Measurements from ENCODE around the gene TRMT11. TPM values are rescaled to one million over a fixed set of nuclear protein-coding genes. Genes with fewer than 3 reads are reported as not detected.

The TRMT11 gene
- total and polyA plus RNA-seq, 10 of the 15 experiments (the other 5 are each of a cell fraction or from before 2014, with no cell fraction given), result 34.0 to 81.1 (median 43.7) TPM

GRCh38 chr6:125943528-125944433 lies 42.6 kb upstream of the TRMT11 start:
- Histone ChIP-seq H3K27ac (ENCODE audit: control insufficient read depth, insufficient read depth) (no peak overlapping the region), H3K27me3 (replicated peaks in 1 of 2; ENCODE audit: control insufficient read depth in 2 of 2, insufficient read depth in 2 of 2, low read length in 1 of 2) (no peaks in the 10 kb centered on the region), H3K4me1 (ENCODE audit: control insufficient read depth, insufficient read depth, low read length) (no peaks in the 10 kb centered on the region), H3K4me2 (ENCODE audit: control insufficient read depth, insufficient read depth) (no peak overlapping the region), H3K4me3 (no peak overlapping the region), H4K20me1 (ENCODE audit: control insufficient read depth, insufficient read depth) (no peaks in the 10 kb centered on the region), H3K79me2 (ENCODE audit: control insufficient read depth, insufficient read depth, low read length) (no peaks in the 10 kb centered on the region), H3K9ac (ENCODE audit: control insufficient read depth, insufficient read depth, low read length) (no peak overlapping the region), H2AFZ (ENCODE audit: control insufficient read depth, low read depth, low read length) (no peak overlapping the region), H3K36me3 (ENCODE audit: control insufficient read depth in 2 of 2, insufficient read depth in 2 of 2, low read length in 1 of 2) (no peaks in the 10 kb centered on the region), H3K9me3 (replicated peaks; ENCODE audit: control insufficient read depth, insufficient read depth, low read length) (no peaks in the 10 kb centered on the region)
- intact Hi-C loops (cut with micrococcal nuclease; ENCODE audit: unreplicated experiment), result no loop called here
- WGBS (ENCODE audit: insufficient coverage, insufficient replicate concordance, low lambda C conversion rate, missing lambda C conversion rate), result 28% methylated on average over 4 of the region's 4 CpGs
- DNase-seq (ENCODE audit: low read depth, low spot score), result no peak
- ATAC-seq, result no peak
- ChIA-PET SMC1A (ENCODE audit: uncharacterized antibody, unreplicated experiment) (interaction anchor here (0.6 to 1.4 kb wide), 5 partner anchors 9 to 181 kb away, joined by 3 read pairs; no protein-coding TSS in a partner anchor), POLR2A (no interaction called here), CTCF (interaction anchor here (0.9 to 3.1 kb wide), 4 partner anchors 10 to 87 kb away, joined by 3 to 10 read pairs (median 6); partner anchors contain the start of gene HINT3), RAD21 (ENCODE audit: unreplicated experiment) (interaction anchor here (0.9 to 1.6 kb wide), 2 partner anchors 10 to 152 kb away, joined by 3 to 6 read pairs; no protein-coding TSS in a partner anchor)
- in situ Hi-C loops (cut with MboI), result no loop called here
- BruUV-seq (replicated peaks), result no TSS peak
- TF ChIP-seq NFXL1 (IDR thresholded peaks at IDR 0.05; ENCODE audit: borderline replicate concordance) (no peak), POLR2AphosphoS2 (IDR thresholded peaks at IDR 0.05; ENCODE audit: low read depth, low read length) (no peak)
- no peak for FAIRE-seq

GRCh38 chr6:125944434-125944816 lies 41.9 kb upstream of the TRMT11 start:
- intact Hi-C loops (cut with micrococcal nuclease; ENCODE audit: unreplicated experiment), result no loop called here
- no peaks in the 10 kb centered on the region for H3K4me1 ChIP-seq (ENCODE audit: control insufficient read depth, insufficient read depth, low read length)
- TF ChIP-seq ASH2L (IDR thresholded peaks at IDR 0.05; ENCODE audit: borderline replicate concordance, low read depth) (no peak), ZNF384 (IDR thresholded peaks at IDR 0.05; ENCODE audit: borderline replicate concordance, low read depth, low read length) (no peak), FOXM1 (IDR thresholded peaks at IDR 0.05; ENCODE audit: low read depth, low read length) (no peak), SREBF1 (IDR thresholded peaks at IDR 0.05; ENCODE audit: low read length) (no peak)
- H3K27me3 ChIP-seq (replicated peaks in 1 of 2; ENCODE audit: control insufficient read depth in 2 of 2, insufficient read depth in 2 of 2, low read length in 1 of 2), result no peaks in the 10 kb centered on the region
- ChIA-PET CTCF (interaction anchor here (1.6 to 3.1 kb wide), 3 partner anchors 9 to 88 kb away, joined by 3 to 10 read pairs (median 9); partner anchors contain the start of gene HINT3), SMC1A (ENCODE audit: uncharacterized antibody, unreplicated experiment) (interaction anchor here (0.6 to 1.4 kb wide), 4 partner anchors 9 to 182 kb away, joined by 3 read pairs; no protein-coding TSS in a partner anchor), RAD21 (ENCODE audit: unreplicated experiment) (no interaction called here), POLR2A (no interaction called here)
- no peaks in the 10 kb centered on the region for H4K20me1 ChIP-seq (ENCODE audit: control insufficient read depth, insufficient read depth)
- H3K4me3 ChIP-seq, result no peak overlapping the region
- in situ Hi-C loops (cut with MboI), result no loop called here
- ATAC-seq (no peak), DNase-seq (ENCODE audit: low read depth, low spot score) (no peak), FAIRE-seq (no peak)
- no peak overlapping the region; the same call in 1 of the 2 replicates for H2AFZ ChIP-seq (ENCODE audit: control insufficient read depth, low read depth, low read length)
- H3K9ac ChIP-seq (ENCODE audit: control insufficient read depth, insufficient read depth, low read length), result no peak overlapping the region
- no peaks in the 10 kb centered on the region for H3K36me3 ChIP-seq (ENCODE audit: control insufficient read depth in 2 of 2, insufficient read depth in 2 of 2, low read length in 1 of 2)
- H3K4me2 ChIP-seq (ENCODE audit: control insufficient read depth, insufficient read depth), result no peak overlapping the region
- BruUV-seq (replicated peaks), result no TSS peak
- no peak overlapping the region for H3K27ac ChIP-seq (ENCODE audit: control insufficient read depth, insufficient read depth)
- no peaks in the 10 kb centered on the region for H3K79me2 ChIP-seq (ENCODE audit: control insufficient read depth, insufficient read depth, low read length)
- WGBS (ENCODE audit: insufficient coverage, insufficient replicate concordance, low lambda C conversion rate, missing lambda C conversion rate), result 49% methylated on average over 5 of the region's 5 CpGs
- H3K9me3 ChIP-seq (replicated peaks; ENCODE audit: control insufficient read depth, insufficient read depth, low read length), result no peaks in the 10 kb centered on the region
